ENCODE data around the gene OR52J3. TPM values are rescaled to one million over a fixed set of nuclear protein-coding genes. Genes with fewer than 3 reads are reported as not detected.

The OR52J3 gene
- total RNA-seq, 2 experiments from 2014 or later, result not detected

- Histone ChIP-seq H3K9me3 (ENCODE audit: low read length) (no peaks in the 10 kb centered on the region), H3K9me2 (ENCODE audit: insufficient read depth, low read length) (no peaks in the 10 kb centered on the region), H3K79me2 (ENCODE audit: insufficient read depth, low read depth, low read length) (no peaks in the 10 kb centered on the region), H4K20me1 (ENCODE audit: insufficient read depth, low read length) (no peaks in the 10 kb centered on the region), H3K27ac (ENCODE audit: low read depth, low read length, poor library complexity, severe bottlenecking) (no peak overlapping the region), H3K36me3 (ENCODE audit: insufficient read depth, low read length) (no peaks in the 10 kb centered on the region), H3K4me3 (ENCODE audit: low read depth, low read length, poor library complexity, severe bottlenecking) (no peak overlapping the region), H3K4me1 (ENCODE audit: insufficient read depth, low read length, poor library complexity, severe bottlenecking) (no peaks in the 10 kb centered on the region), H3K4me2 (ENCODE audit: low read length) (no peak overlapping the region), H2AFZ (ENCODE audit: low read length) (no peak overlapping the region)
- TF ChIP-seq EZH2phosphoT487 (IDR thresholded peaks at IDR 0.05; ENCODE audit: borderline replicate concordance, low read depth, low read length) (no peak), CTCF (conservative IDR thresholded peaks at IDR 0.05; ENCODE audit: low read length) (no peak)
- BruUV-seq (replicated peaks), result no TSS peak
- CTCF ChIA-PET (ENCODE audit: unreplicated experiment), result no interaction called here
- POLR2A ChIA-PET, result no interaction called here
- no peak for DNase-seq (ENCODE audit: low spot score)
- intact Hi-C loops (cut with micrococcal nuclease; ENCODE audit: unreplicated experiment), result no loop called here
These were observed 35.1 kb downstream of the OR52J3 start for GRCh38 chr11:5081405-5081804.

GRCh38 chr11:5083602-5084001 is 37.3 kb downstream of the OR52J3 start:
- no peak for DNase-seq (ENCODE audit: low spot score)
- H3K36me3 ChIP-seq (ENCODE audit: insufficient read depth, low read length), result no peaks in the 10 kb centered on the region
- no peaks in the 10 kb centered on the region for H3K79me2 ChIP-seq (ENCODE audit: insufficient read depth, low read depth, low read length)
- no peak overlapping the region for H2AFZ ChIP-seq (ENCODE audit: low read length)
- no peak overlapping the region for H3K4me2 ChIP-seq (ENCODE audit: low read length)
- intact Hi-C loops (cut with micrococcal nuclease; ENCODE audit: unreplicated experiment), result no loop called here
- ChIA-PET CTCF (ENCODE audit: unreplicated experiment) (no interaction called here), POLR2A (interaction anchor here (0.6 kb wide), 1 partner anchor 648 kb away, joined by 3 read pairs; no protein-coding TSS in a partner anchor)
- no peaks in the 10 kb centered on the region for H4K20me1 ChIP-seq (ENCODE audit: insufficient read depth, low read length)
- no peak overlapping the region for H3K27ac ChIP-seq (ENCODE audit: low read depth, low read length, poor library complexity, severe bottlenecking)
- no peak overlapping the region for H3K4me3 ChIP-seq (ENCODE audit: low read depth, low read length, poor library complexity, severe bottlenecking)
- no peaks in the 10 kb centered on the region for H3K9me3 ChIP-seq (ENCODE audit: low read length)
- no peaks in the 10 kb centered on the region for H3K9me2 ChIP-seq (ENCODE audit: insufficient read depth, low read length)
- no peaks in the 10 kb centered on the region for H3K4me1 ChIP-seq (ENCODE audit: insufficient read depth, low read length, poor library complexity, severe bottlenecking)
- no peak for TF ChIP-seq CTCF (conservative IDR thresholded peaks at IDR 0.05; ENCODE audit: low read length)
- no TSS peak for BruUV-seq (replicated peaks)

GRCh38 chr11:5088556-5088955 is 42.2 kb downstream of the OR52J3 start:
- TF ChIP-seq EZH2phosphoT487 (IDR thresholded peaks at IDR 0.05; ENCODE audit: borderline replicate concordance, low read depth, low read length) (no peak), CTCF (conservative IDR thresholded peaks at IDR 0.05; ENCODE audit: low read length) (no peak)
- no peak overlapping the region for H2AFZ ChIP-seq (ENCODE audit: low read length)
- intact Hi-C loops (cut with micrococcal nuclease; ENCODE audit: unreplicated experiment), result no loop called here
- H3K4me2 ChIP-seq (ENCODE audit: low read length), result no peak overlapping the region
- no TSS peak for BruUV-seq (replicated peaks)
- H3K9me3 ChIP-seq (ENCODE audit: low read length), result no peaks in the 10 kb centered on the region
- ChIA-PET POLR2A (no interaction called here), CTCF (ENCODE audit: unreplicated experiment) (no interaction called here)
- no peaks in the 10 kb centered on the region for H3K4me1 ChIP-seq (ENCODE audit: insufficient read depth, low read length, poor library complexity, severe bottlenecking)
- DNase-seq (ENCODE audit: low spot score), result no peak
- H3K27ac ChIP-seq (ENCODE audit: low read depth, low read length, poor library complexity, severe bottlenecking), result no peak overlapping the region
- no peak overlapping the region for H3K4me3 ChIP-seq (ENCODE audit: low read depth, low read length, poor library complexity, severe bottlenecking)
- no peaks in the 10 kb centered on the region for H3K79me2 ChIP-seq (ENCODE audit: insufficient read depth, low read depth, low read length)
- H3K9me2 ChIP-seq (ENCODE audit: insufficient read depth, low read length), result no peaks in the 10 kb centered on the region
- H4K20me1 ChIP-seq (ENCODE audit: insufficient read depth, low read length), result no peaks in the 10 kb centered on the region
- H3K36me3 ChIP-seq (ENCODE audit: insufficient read depth, low read length), result no peaks in the 10 kb centered on the region
